Trophoblast cell (in vitro differentiated cells and primary cell): Measurements from ENCODE around the gene CSRP1.

ENCODE experiments used
- DNase-seq, 2 donors: peaks; one replicate each; pipeline ENCODE4 v3.0.0-alpha.2; 2016
- H2AFZ ChIP-seq: 2 replicates; pipeline ENCODE4 v1.6.1; 2013; ENCODE audit warnings: low read length, moderate library complexity, mild to moderate bottlenecking; ENCODE audit not compliant: insufficient read depth, poor library complexity
- H2AK5ac ChIP-seq: 2 replicates; pipeline ENCODE4 v1.6.1; 2013; ENCODE audit warnings: mild to moderate bottlenecking, low read length
- H2BK120ac ChIP-seq: 2 replicates; pipeline ENCODE4 v1.6.1; 2013; ENCODE audit warnings: low read length, mild to moderate bottlenecking, moderate library complexity; ENCODE audit not compliant: insufficient read depth, poor library complexity
- H2BK12ac ChIP-seq: 2 replicates; pipeline ENCODE4 v1.6.1; 2013; ENCODE audit warnings: mild to moderate bottlenecking, low read length, moderate library complexity
- H2BK5ac ChIP-seq: 2 replicates; pipeline ENCODE4 v1.6.1; 2013; ENCODE audit warnings: low read length, low read depth, moderate library complexity, mild to moderate bottlenecking; ENCODE audit not compliant: poor library complexity
- H3K14ac ChIP-seq: 2 replicates; pipeline ENCODE4 v1.6.1; 2013; ENCODE audit warnings: mild to moderate bottlenecking, low read length
- H3K18ac ChIP-seq: 2 replicates; pipeline ENCODE4 v1.6.1; 2013; ENCODE audit warnings: mild to moderate bottlenecking, low read length
- H3K23ac ChIP-seq: 2 replicates; pipeline ENCODE4 v1.6.1; 2013; ENCODE audit warnings: low read length
- H3K27ac ChIP-seq: 2 replicates; pipeline ENCODE4 v1.5.1; 2013; ENCODE audit warnings: low read depth, mild to moderate bottlenecking, inconsistent platforms, low read length, moderate library complexity
- H3K27me3 ChIP-seq: 2 replicates; pipeline ENCODE4 v1.6.1; 2013; ENCODE audit warnings: inconsistent platforms, mild to moderate bottlenecking, low read length, moderate library complexity; ENCODE audit not compliant: insufficient read depth
- H3K36me3 ChIP-seq, 2 experiments: 1 replicate in 1 of 2; 2 replicates in 1 of 2; pipeline ENCODE4 v1.6.1; 2013; ENCODE audit warnings: low read length in 2 of 2, mild to moderate bottlenecking in 2 of 2, moderate library complexity in 1 of 2; ENCODE audit not compliant: insufficient read depth in 2 of 2, control insufficient read depth in 1 of 2
- H3K4ac ChIP-seq: 2 replicates; pipeline ENCODE4 v1.6.1; 2013; ENCODE audit warnings: low read depth, mild to moderate bottlenecking, low read length, moderate library complexity
- H3K4me1 ChIP-seq, 2 experiments: 1 replicate in 1 of 2; 2 replicates in 1 of 2; pipeline ENCODE4 v1.6.1; 2013; ENCODE audit warnings: low read length in 2 of 2, mild to moderate bottlenecking in 2 of 2, moderate library complexity in 1 of 2; ENCODE audit not compliant: insufficient read depth in 2 of 2, control insufficient read depth in 1 of 2
- H3K4me2 ChIP-seq: 2 replicates; pipeline ENCODE4 v1.6.1; 2013; ENCODE audit warnings: inconsistent platforms, mild to moderate bottlenecking, low read length, moderate library complexity
- H3K4me3 ChIP-seq: 2 replicates; pipeline ENCODE4 v1.5.1; 2013; ENCODE audit warnings: mild to moderate bottlenecking, low read depth, low read length, inconsistent platforms
- H3K79me1 ChIP-seq: one replicate; pipeline ENCODE4 v1.6.1; 2013; ENCODE audit warnings: low read length
- H3K79me2 ChIP-seq: 2 replicates; pipeline ENCODE4 v1.6.1; 2013; ENCODE audit warnings: low read length, mild to moderate bottlenecking; ENCODE audit not compliant: control insufficient read depth, insufficient read depth, poor library complexity
- H3K9ac ChIP-seq: 2 replicates; pipeline ENCODE4 v1.6.1; 2013; ENCODE audit warnings: mild to moderate bottlenecking, low read length
- H3K9me3 ChIP-seq: 2 replicates; pipeline ENCODE4 v1.6.1; 2013; ENCODE audit warnings: low read depth, mild to moderate bottlenecking, control low read depth, inconsistent platforms, low read length; ENCODE audit not compliant: insufficient read depth
- H4K12ac ChIP-seq: 2 replicates; pipeline ENCODE4 v1.6.1; 2013; ENCODE audit warnings: low read depth, mild to moderate bottlenecking, low read length, moderate library complexity
- H4K8ac ChIP-seq: 2 replicates; pipeline ENCODE4 v1.6.1; 2013; ENCODE audit warnings: low read depth, mild to moderate bottlenecking, low read length, moderate library complexity
- H4K91ac ChIP-seq: one replicate; pipeline ENCODE4 v1.6.1; 2013; ENCODE audit warnings: low read depth, mild to moderate bottlenecking, low read length, moderate library complexity
- WGBS: extraction: QIAGEN DNeasy Blood & Tissue Kit; methylation state at CpG from one replicate; pipeline ENCODE4 v1.1.7; 2013; ENCODE audit warnings: missing lambda C conversion rate; ENCODE audit not compliant: insufficient read length, insufficient coverage; ENCODE audit errors: extremely low coverage; 5-methylcytosine and 5-hydroxymethylcytosine counted together

The CSRP1 gene

DNA sequence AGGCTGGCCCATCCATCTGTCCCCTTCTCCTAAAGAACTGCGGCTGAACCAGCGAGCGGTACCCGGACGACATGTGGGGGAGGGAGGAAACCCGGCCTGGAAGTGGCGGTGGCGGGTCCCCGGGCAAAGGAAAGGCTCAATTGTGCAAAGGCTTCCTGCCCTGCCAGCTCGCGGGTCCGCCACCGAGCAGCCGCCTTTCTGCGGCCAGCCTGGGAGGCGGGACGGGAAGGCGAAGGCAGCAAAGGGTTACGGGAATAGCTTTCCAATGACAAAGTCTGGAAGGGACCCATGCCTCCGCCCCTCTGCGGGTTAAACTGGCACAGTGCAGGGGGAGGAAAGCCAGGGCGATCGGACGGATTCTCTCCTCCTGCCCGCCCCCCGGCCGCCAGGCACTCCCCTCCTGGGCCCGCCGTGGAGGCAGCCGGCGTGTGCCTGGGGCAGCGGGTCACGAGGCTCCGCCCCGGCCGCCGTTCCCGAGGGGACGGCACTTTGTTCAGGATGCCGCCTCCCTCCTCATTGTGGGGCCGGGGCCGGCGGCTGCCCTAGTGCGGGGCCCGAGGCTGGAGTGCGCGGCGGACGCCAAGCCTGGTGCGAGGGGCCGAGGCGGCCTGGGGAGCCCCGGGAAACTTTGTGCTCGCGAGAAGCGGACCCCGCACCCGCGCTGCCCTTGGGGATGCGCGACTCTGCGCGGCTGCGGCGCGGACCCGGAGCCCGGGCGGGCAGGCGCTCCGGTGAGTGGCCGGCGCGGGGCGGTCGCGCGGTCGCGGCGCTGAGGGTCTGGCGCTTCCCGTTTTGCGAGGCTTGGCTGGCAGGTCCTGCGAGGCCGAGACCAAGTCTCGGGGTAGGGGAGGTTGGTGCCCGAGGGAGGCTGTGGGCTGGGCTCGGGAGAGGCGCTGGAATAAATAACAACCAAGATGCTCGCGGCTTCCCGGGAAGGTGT lies 32.0 kb upstream of the CSRP1 start, which contains the start of gene NAV1:
Gene NAV1 (plus strand): TSS at position 516 of the 940 bp plus-strand sequence. CDS start 83,758 bp downstream, outside the sequence.
- Histone ChIP-seq H3K9ac (peak within 1 kb of the TSS; percentile 89), H3K4me3 (peak within 1 kb of the TSS; percentile 87), H2BK120ac (peak within 1 kb of the TSS; percentile 74), H2BK5ac (peak within 1 kb of the TSS; percentile 74), H3K4me2 (peak within 1 kb of the TSS; percentile 88), H4K8ac (peak within 1 kb of the TSS; percentile 64), H3K79me2 (peaks cover 18% of the 10 kb centered on the region), H3K14ac (peak within 1 kb of the TSS; percentile 88), H2AK5ac (peak within 1 kb of the TSS; percentile 49), H3K18ac (peak within 1 kb of the TSS; percentile 87), H3K27me3 (no peaks in the 10 kb centered on the region), H3K4ac (peak within 1 kb of the TSS; percentile 59), H2AFZ (peak within 1 kb of the TSS; percentile 57), H3K27ac (peak within 1 kb of the TSS; percentile 89), H4K91ac (peak within 1 kb of the TSS; percentile 95), H2BK12ac (peak within 1 kb of the TSS; percentile 66), H3K4me1 (peaks cover 24 to 27% of the 10 kb centered on the region in 2 experiments), H3K36me3 (no peaks in the 10 kb centered on the region), H3K9me3 (no peaks in the 10 kb centered on the region), H3K79me1 (peaks cover 32% of the 10 kb centered on the region), H3K23ac (no peak within 1 kb of the TSS), H4K12ac (peak within 1 kb of the TSS; percentile 66)
- peak; percentile 93 to 94 for DNase-seq
- no CpG with 5 or more reads among the region's 93 CpGs for WGBS

- no CpG with 5 or more reads among the region's 6 CpGs for WGBS
- no peaks in the 10 kb centered on the region for H3K9me3 ChIP-seq
- peak overlapping the region; percentile 88 for H3K4me2 ChIP-seq
- peak overlapping the region; percentile 64 for H4K8ac ChIP-seq
- H2BK12ac ChIP-seq, result peak overlapping the region; percentile 66
- H3K23ac ChIP-seq, result no peak overlapping the region
- peak overlapping the region; percentile 74 for H2BK5ac ChIP-seq
- peak overlapping the region; percentile 43 for H2BK120ac ChIP-seq
- peak overlapping the region; percentile 95 for H4K91ac ChIP-seq
- peak overlapping the region; percentile 88 for H3K14ac ChIP-seq
- H4K12ac ChIP-seq, result peak overlapping the region; percentile 54
- H3K27ac ChIP-seq, result peak overlapping the region; percentile 89
- H3K18ac ChIP-seq, result peak overlapping the region; percentile 85
- no peaks in the 10 kb centered on the region for H3K27me3 ChIP-seq
- peak overlapping the region; percentile 57 for H3K4ac ChIP-seq
- peaks cover 26 to 30% of the 10 kb centered on the region in 2 experiments for H3K4me1 ChIP-seq
- H3K79me2 ChIP-seq, result peaks cover 18% of the 10 kb centered on the region
- peak overlapping the region; percentile 87 for H3K4me3 ChIP-seq
- no peaks in the 10 kb centered on the region for H3K36me3 ChIP-seq
- DNase-seq, result peak in 1 of 2 donors; percentile 46
- no peak overlapping the region for H3K9ac ChIP-seq
- peak overlapping the region; percentile 57 for H2AFZ ChIP-seq
- peaks cover 32% of the 10 kb centered on the region for H3K79me1 ChIP-seq
- H2AK5ac ChIP-seq, result peak overlapping the region; percentile 36
Measured at GRCh38 chr1:201537891-201538611, 31.1 kb upstream of the CSRP1 start.

DNA sequence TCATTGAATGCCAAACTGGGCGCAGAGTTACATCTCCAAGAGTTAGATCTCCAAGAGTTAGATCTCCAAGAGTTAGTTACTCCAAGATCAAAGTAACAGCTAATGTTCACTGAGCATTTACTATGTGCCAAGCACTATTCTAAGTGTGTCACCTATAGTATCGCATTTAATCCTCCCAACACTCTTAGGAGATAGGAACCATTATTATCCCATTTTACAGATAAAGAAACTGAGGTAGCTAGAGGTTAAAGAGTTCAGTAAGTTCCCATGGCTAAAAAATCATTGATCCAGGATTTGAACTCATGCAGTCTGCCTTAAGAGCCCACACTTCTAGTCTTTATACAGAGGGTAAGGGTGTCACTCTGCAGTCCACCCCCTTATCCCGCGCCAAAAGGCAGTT lies 30.5 kb upstream of the CSRP1 start:
- Histone ChIP-seq H3K4ac (no peak overlapping the region), H3K79me2 (peaks cover 18% of the 10 kb centered on the region), H2BK12ac (peak overlapping the region; percentile 66), H2AK5ac (no peak overlapping the region), H3K4me2 (no peak overlapping the region), H3K18ac (no peak overlapping the region), H2BK120ac (no peak overlapping the region), H3K27ac (no peak overlapping the region), H2AFZ (no peak overlapping the region), H3K9me3 (no peaks in the 10 kb centered on the region), H3K9ac (no peak overlapping the region), H3K4me3 (no peak overlapping the region), H2BK5ac (no peak overlapping the region), H4K12ac (no peak overlapping the region), H4K8ac (no peak overlapping the region), H4K91ac (no peak overlapping the region), H3K36me3 (no peaks in the 10 kb centered on the region), H3K14ac (no peak overlapping the region), H3K27me3 (no peaks in the 10 kb centered on the region), H3K4me1 (peaks cover 25 to 33% of the 10 kb centered on the region in 2 experiments), H3K79me1 (peaks cover 35% of the 10 kb centered on the region), H3K23ac (no peak overlapping the region)
- WGBS, result no CpG with 5 or more reads among the region's 4 CpGs
- DNase-seq, result no peak

GRCh38 chr1:201537028-201537427 lies 30.1 kb upstream of the CSRP1 start:
- no peak overlapping the region for H2BK120ac ChIP-seq
- no peak overlapping the region for H4K12ac ChIP-seq
- peaks cover 35% of the 10 kb centered on the region for H3K79me1 ChIP-seq
- no peak overlapping the region for H2AK5ac ChIP-seq
- no peak overlapping the region for H3K9ac ChIP-seq
- peaks cover 23 to 31% of the 10 kb centered on the region in 2 experiments for H3K4me1 ChIP-seq
- H3K4ac ChIP-seq, result no peak overlapping the region
- no peak overlapping the region for H3K18ac ChIP-seq
- peaks cover 18% of the 10 kb centered on the region for H3K79me2 ChIP-seq
- WGBS, result no CpG with 5 or more reads among the region's 2 CpGs
- no peak overlapping the region for H3K4me2 ChIP-seq
- H3K27me3 ChIP-seq, result no peaks in the 10 kb centered on the region
- no peak for DNase-seq
- no peak overlapping the region for H2AFZ ChIP-seq
- H2BK5ac ChIP-seq, result no peak overlapping the region
- no peak overlapping the region for H3K27ac ChIP-seq
- H4K91ac ChIP-seq, result no peak overlapping the region
- H3K9me3 ChIP-seq, result no peaks in the 10 kb centered on the region
- no peak overlapping the region for H4K8ac ChIP-seq
- no peaks in the 10 kb centered on the region for H3K36me3 ChIP-seq
- H3K14ac ChIP-seq, result no peak overlapping the region
- H2BK12ac ChIP-seq, result no peak overlapping the region
- H3K4me3 ChIP-seq, result no peak overlapping the region
- no peak overlapping the region for H3K23ac ChIP-seq
